Naive B cell (primary cell): ENCODE results near the gene FRMPD2. TPM values are rescaled to one million over a fixed set of nuclear protein-coding genes. Genes with fewer than 3 reads are reported as not detected.
"Not testable (repeated sequence)": the region's sequence is repeated elsewhere in the genome, so short reads cannot be mapped to it uniquely, and the experiment has no call there.

ENCODE experiments used
- ATAC-seq, 2 donors: fragments of 150-1000 bp; cut with Tn5 transposase; 2 replicates each; pipeline ENCODE4 v1.10.0; 2021; ENCODE audit warnings: low read depth in 2 of 2, mild to moderate bottlenecking in 2 of 2, moderate library complexity in 2 of 2
- DNase-seq: peaks from one replicate; pipeline ENCODE4 v3.0.0; 2022
- H3K27ac Mint-ChIP-seq, 6 donors: one replicate each; pipeline ENCODE4 v1.8.0; 2020 to 2022; ENCODE audit warnings: mild to moderate bottlenecking in 6 of 6, mixed read lengths in 6 of 6, moderate library complexity in 5 of 6, inconsistent platforms in 2 of 6
- H3K27me3 Mint-ChIP-seq, 3 donors: one replicate each; pipeline ENCODE4 v1.8.0; 2021 to 2022; ENCODE audit warnings: mixed read lengths in 3 of 3, mild to moderate bottlenecking in 1 of 3
- H3K36me3 Mint-ChIP-seq, 2 donors: one replicate each; pipeline ENCODE4 v1.8.0; 2020 to 2022; ENCODE audit warnings: mixed read lengths in 2 of 2, inconsistent platforms in 1 of 2, mild to moderate bottlenecking in 1 of 2
- H3K4me1 Mint-ChIP-seq, 3 donors: one replicate each; pipeline ENCODE4 v1.8.0; 2020 to 2022; ENCODE audit warnings: mixed read lengths in 3 of 3, inconsistent platforms in 1 of 3, mild to moderate bottlenecking in 1 of 3, moderate library complexity in 1 of 3
- H3K4me3 Mint-ChIP-seq, 8 donors: one replicate each; pipeline ENCODE4 v1.8.0; 2020 to 2022; ENCODE audit warnings: mild to moderate bottlenecking in 8 of 8, mixed read lengths in 8 of 8, moderate library complexity in 8 of 8, inconsistent platforms in 2 of 8
- H3K9me3 Mint-ChIP-seq, 7 donors: one replicate each; pipeline ENCODE4 v1.8.0; 2020 to 2022; ENCODE audit warnings: mixed read lengths in 7 of 7, mild to moderate bottlenecking in 5 of 7, inconsistent platforms in 2 of 7, moderate library complexity in 1 of 7
- polyA plus RNA-seq, 6 donors: library from polyadenylated mRNA; unstranded; fragments of 300-500 nt; fragmentation: Illumina TruSeq; gene quantifications; one replicate each; pipeline ENCODE4 v1.2.3, GENCODE V29; 2021; ENCODE audit warnings: low read depth in 6 of 6

Gene FRMPD2
- polyA plus RNA-seq, 6 donors from 2014 or later: not detected

GRCh38 chr10:48194830-48195229, 79.7 kb downstream of the FRMPD2 start:
- Mint-ChIP-seq H3K27ac (no peak overlapping the region), H3K36me3 (no peaks in the 10 kb centered on the region), H3K9me3 (peaks cover 0 to 4% (median 0%) of the 10 kb centered on the region in 7 donors), H3K4me3 (no peak overlapping the region), H3K4me1 (peaks cover 0 to 3% (median 0%) of the 10 kb centered on the region in 3 donors), H3K27me3 (peaks cover 9 to 17% (median 16%) of the 10 kb centered on the region in 3 donors)
- ATAC-seq: no peak
- no peak for DNase-seq

- Mint-ChIP-seq H3K36me3 (no peaks in the 10 kb centered on the region), H3K9me3 (peaks cover 0 to 3% (median 0%) of the 10 kb centered on the region in 7 donors), H3K27me3 (peaks cover 6 to 17% (median 16%) of the 10 kb centered on the region in 3 donors), H3K4me1 (no peaks in the 10 kb centered on the region), H3K4me3 (no peak overlapping the region), H3K27ac (no peak overlapping the region)
- no peak for ATAC-seq
- no peak for DNase-seq
Measured at GRCh38 chr10:48193556-48193955, 80.9 kb downstream of the FRMPD2 start.

- H3K27ac Mint-ChIP-seq: no peak overlapping the region
- H3K4me3 Mint-ChIP-seq: no peak overlapping the region
- ATAC-seq (no peak), DNase-seq (no peak)
- no peaks in the 10 kb centered on the region for H3K36me3 Mint-ChIP-seq
- no peaks in the 10 kb centered on the region for H3K4me1 Mint-ChIP-seq
- peaks cover 0 to 3% (median 0%) of the 10 kb centered on the region in 7 donors for H3K9me3 Mint-ChIP-seq
- peaks cover 5 to 17% (median 16%) of the 10 kb centered on the region in 3 donors for H3K27me3 Mint-ChIP-seq
Measured at GRCh38 chr10:48192881-48193450, 81.5 kb downstream of the FRMPD2 start.

GRCh38 chr10:48187713-48188485, 86.6 kb downstream of the FRMPD2 start:
- no peak overlapping the region for H3K4me3 Mint-ChIP-seq

GRCh38 chr10:48187126-48187525, 87.4 kb downstream of the FRMPD2 start:
- no peaks in the 10 kb centered on the region for H3K36me3 Mint-ChIP-seq
- H3K4me3 Mint-ChIP-seq: no peak overlapping the region
- peaks cover 0 to 15% (median 15%) of the 10 kb centered on the region in 3 donors for H3K27me3 Mint-ChIP-seq
- ATAC-seq: no peak
- H3K27ac Mint-ChIP-seq: no peak overlapping the region
- H3K9me3 Mint-ChIP-seq: peaks cover 0 to 3% (median 0%) of the 10 kb centered on the region in 7 donors
- DNase-seq: no peak
- no peaks in the 10 kb centered on the region for H3K4me1 Mint-ChIP-seq

More at GRCh38 chr10:48187713-48188485, 86.6 kb downstream of the FRMPD2 start:
- Mint-ChIP-seq H3K27me3 (peaks cover 2 to 16% (median 15%) of the 10 kb centered on the region in 3 donors), H3K4me1 (no peaks in the 10 kb centered on the region), H3K27ac (no peak overlapping the region), H3K36me3 (no peaks in the 10 kb centered on the region), H3K9me3 (peaks cover 0 to 3% (median 0%) of the 10 kb centered on the region in 7 donors)
- ATAC-seq: no peak
- no peak for DNase-seq

GRCh38 chr10:48186264-48186804, 88.2 kb downstream of the FRMPD2 start:
- not testable (repeated sequence) for H3K36me3 Mint-ChIP-seq, DNase-seq, H3K9me3 Mint-ChIP-seq, H3K4me1 Mint-ChIP-seq, ATAC-seq, H3K4me3 Mint-ChIP-seq
- Mint-ChIP-seq H3K27ac (peak overlapping the region in 1 of 6 donors; percentile 64), H3K27me3 (peaks cover 0 to 15% (median 15%) of the 10 kb centered on the region in 3 donors)

GRCh38 chr10:48184224-48184623, 90.3 kb downstream of the FRMPD2 start:
- peak overlapping the region in 1 of 6 donors; percentile 68 for H3K27ac Mint-ChIP-seq
- ATAC-seq: no peak
- peaks cover 0 to 3% (median 0%) of the 10 kb centered on the region in 7 donors for H3K9me3 Mint-ChIP-seq
- no peaks in the 10 kb centered on the region for H3K4me1 Mint-ChIP-seq
- H3K27me3 Mint-ChIP-seq: peaks cover 0 to 15% (median 15%) of the 10 kb centered on the region in 3 donors
- no peak for DNase-seq
- no peaks in the 10 kb centered on the region for H3K36me3 Mint-ChIP-seq
- H3K4me3 Mint-ChIP-seq: no peak overlapping the region

- H3K36me3 Mint-ChIP-seq, H3K4me1 Mint-ChIP-seq, DNase-seq, H3K9me3 Mint-ChIP-seq, H3K27me3 Mint-ChIP-seq, H3K27ac Mint-ChIP-seq, ATAC-seq, H3K4me3 Mint-ChIP-seq: not testable (repeated sequence)
Measured at GRCh38 chr10:48172715-48173114, 101.8 kb downstream of the FRMPD2 start.

- ATAC-seq: not testable (repeated sequence)
Measured at GRCh38 chr10:48160670-48161069, 113.8 kb downstream of the FRMPD2 start.

GRCh38 chr10:48160163-48160562, 114.3 kb downstream of the FRMPD2 start:
- not testable (repeated sequence) for ATAC-seq, DNase-seq, H3K27me3 Mint-ChIP-seq, H3K4me3 Mint-ChIP-seq, H3K27ac Mint-ChIP-seq, H3K4me1 Mint-ChIP-seq, H3K9me3 Mint-ChIP-seq, H3K36me3 Mint-ChIP-seq

More at GRCh38 chr10:48160670-48161069, 113.8 kb downstream of the FRMPD2 start:
- not testable (repeated sequence) for H3K9me3 Mint-ChIP-seq, H3K36me3 Mint-ChIP-seq, H3K27me3 Mint-ChIP-seq, H3K4me3 Mint-ChIP-seq, DNase-seq, H3K4me1 Mint-ChIP-seq, H3K27ac Mint-ChIP-seq

GRCh38 chr10:48154211-48155140, 120.0 kb downstream of the FRMPD2 start:
- not testable (repeated sequence) for H3K4me1 Mint-ChIP-seq, DNase-seq, H3K9me3 Mint-ChIP-seq, H3K27ac Mint-ChIP-seq, ATAC-seq, H3K4me3 Mint-ChIP-seq, H3K27me3 Mint-ChIP-seq, H3K36me3 Mint-ChIP-seq

GRCh38 chr10:48147643-48148042, 126.9 kb downstream of the FRMPD2 start:
- H3K27ac Mint-ChIP-seq, H3K27me3 Mint-ChIP-seq, H3K4me1 Mint-ChIP-seq, ATAC-seq, H3K9me3 Mint-ChIP-seq, H3K4me3 Mint-ChIP-seq, H3K36me3 Mint-ChIP-seq, DNase-seq: not testable (repeated sequence)
